ENCODE measurements around the gene TUB.

The TUB gene

DNA sequence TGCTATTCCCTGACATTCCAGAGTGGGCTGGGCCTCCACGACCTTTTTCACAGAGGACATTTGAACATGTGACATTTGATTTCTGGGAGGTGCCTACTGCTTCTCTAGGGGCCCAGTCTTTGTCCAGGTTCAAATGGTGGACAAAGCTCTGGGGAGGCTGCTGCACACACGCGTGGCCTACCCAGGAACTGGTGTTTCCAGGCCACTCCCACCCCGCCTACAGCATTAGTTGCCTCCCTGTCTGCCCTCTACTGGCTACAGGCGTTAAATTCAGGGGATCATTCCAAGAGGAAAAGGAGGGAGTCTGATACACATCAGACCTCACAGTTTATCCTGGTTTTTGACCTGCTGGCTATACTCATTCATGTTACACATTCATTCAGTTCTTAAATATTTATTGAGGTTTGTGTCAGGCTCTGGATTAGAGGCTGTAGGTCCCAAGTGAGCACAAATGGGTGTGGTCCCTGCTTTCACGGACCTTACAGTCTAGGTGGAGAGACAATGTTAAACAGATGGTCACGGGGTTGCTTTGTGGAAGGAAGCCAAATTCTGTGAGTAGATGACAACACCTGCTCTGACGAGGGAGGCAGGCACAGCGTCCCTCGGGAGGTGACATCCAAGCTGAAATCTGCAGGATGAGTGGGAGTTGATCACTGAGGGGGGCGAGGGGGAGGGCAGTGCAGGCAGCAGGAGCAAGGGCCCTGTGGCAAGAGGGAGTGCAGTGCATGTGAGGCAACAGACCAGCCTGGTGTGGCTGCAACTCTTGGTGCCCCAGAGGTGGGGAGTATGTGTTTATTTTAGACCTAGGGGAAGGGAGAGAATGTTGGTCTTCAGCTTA, 11.8 kb downstream of the TUB start:
- Histone ChIP-seq H3K27ac (ENCODE audit: low read length) (no peak overlapping the region), H3K27me3 (ENCODE audit: control insufficient read depth, insufficient read depth, low read length) (no peaks in the 10 kb centered on the region), H3K36me3 (ENCODE audit: control insufficient read depth, insufficient read depth, low read length) (peaks cover 8% of the 10 kb centered on the region; the same call in 1 of the 2 replicates), H3K4me1 (ENCODE audit: control insufficient read depth, insufficient read depth, low read length) (no peaks in the 10 kb centered on the region), H3K9me3 (ENCODE audit: control insufficient read depth, insufficient read depth, low read length) (no peaks in the 10 kb centered on the region), H3K4me3 (ENCODE audit: low read length) (no peak overlapping the region)
- DNase-seq (ENCODE audit: low read depth, low spot score), result no peak
- no CpG with 5 or more reads among the region's 11 CpGs for WGBS (ENCODE audit: insufficient coverage, insufficient read length)

DNA sequence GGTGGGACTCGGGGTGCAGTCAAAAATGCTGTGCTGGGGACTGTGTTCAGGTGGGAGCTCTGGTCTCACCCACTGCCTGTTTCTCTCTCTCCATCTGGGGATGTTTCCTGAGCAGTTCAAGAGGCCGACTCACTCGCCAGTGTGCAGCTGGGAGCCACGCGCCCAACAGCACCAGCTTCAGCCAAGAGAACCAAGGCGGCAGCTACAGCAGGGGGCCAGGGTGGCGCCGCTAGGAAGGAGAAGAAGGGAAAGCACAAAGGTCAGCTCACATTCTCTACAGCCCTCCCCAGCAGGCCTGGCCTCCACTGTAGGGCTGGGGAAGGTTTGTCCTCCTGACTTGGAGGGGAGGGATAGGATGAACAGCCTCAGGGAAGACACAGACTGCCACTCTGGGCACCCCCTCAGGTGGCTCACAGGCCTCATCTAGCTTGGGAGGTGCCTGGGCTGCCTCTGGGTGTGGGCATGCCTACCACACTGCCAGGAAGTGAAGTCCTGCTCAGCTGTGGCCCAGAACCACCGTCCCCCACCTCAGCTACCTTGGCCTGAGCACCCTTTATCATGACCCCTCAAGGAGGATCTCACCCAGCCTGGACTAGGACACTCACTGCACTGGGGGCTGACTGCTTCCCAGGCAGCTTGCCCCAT, 13.0 kb downstream of the TUB start:
- Histone ChIP-seq H3K9me3 (ENCODE audit: control insufficient read depth, insufficient read depth, low read length) (no peaks in the 10 kb centered on the region), H3K27me3 (ENCODE audit: control insufficient read depth, insufficient read depth, low read length) (no peaks in the 10 kb centered on the region), H3K4me3 (ENCODE audit: low read length) (no peak overlapping the region), H3K36me3 (ENCODE audit: control insufficient read depth, insufficient read depth, low read length) (peaks cover 8% of the 10 kb centered on the region; the same call in 1 of the 2 replicates), H3K27ac (ENCODE audit: low read length) (no peak overlapping the region), H3K4me1 (ENCODE audit: control insufficient read depth, insufficient read depth, low read length) (no peaks in the 10 kb centered on the region)
- WGBS (ENCODE audit: insufficient coverage, insufficient read length), result no CpG with 5 or more reads among the region's 9 CpGs
- no peak for DNase-seq (ENCODE audit: low read depth, low spot score)

DNA sequence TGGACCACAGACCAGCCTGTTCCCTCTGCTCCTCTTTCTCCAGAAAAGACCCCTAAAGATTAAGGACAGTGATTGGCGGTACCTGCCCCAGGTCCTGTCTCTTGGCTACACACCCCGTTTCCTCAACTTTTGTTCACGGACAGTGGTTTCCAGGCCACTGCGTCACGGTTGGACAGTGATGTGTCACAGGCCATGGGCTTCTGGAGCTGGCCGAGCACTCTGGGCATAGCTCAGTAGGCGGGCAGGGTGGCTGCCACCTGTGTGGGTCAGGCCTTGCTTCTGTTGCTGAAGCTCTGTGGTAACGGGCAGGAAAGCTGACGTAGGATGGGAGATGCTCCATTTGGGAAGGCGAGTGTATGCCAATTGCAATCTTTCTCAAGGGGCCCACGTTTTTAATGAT, 13.6 kb downstream of the TUB start:
- Histone ChIP-seq H3K4me1 (ENCODE audit: control insufficient read depth, insufficient read depth, low read length) (no peaks in the 10 kb centered on the region), H3K4me3 (ENCODE audit: low read length) (no peak overlapping the region), H3K36me3 (ENCODE audit: control insufficient read depth, insufficient read depth, low read length) (peaks cover 8% of the 10 kb centered on the region; the same call in 1 of the 2 replicates), H3K27ac (ENCODE audit: low read length) (no peak overlapping the region), H3K27me3 (ENCODE audit: control insufficient read depth, insufficient read depth, low read length) (no peaks in the 10 kb centered on the region), H3K9me3 (ENCODE audit: control insufficient read depth, insufficient read depth, low read length) (no peaks in the 10 kb centered on the region)
- DNase-seq (ENCODE audit: low read depth, low spot score), result no peak
- no CpG with 5 or more reads among the region's 11 CpGs for WGBS (ENCODE audit: insufficient coverage, insufficient read length)

DNA sequence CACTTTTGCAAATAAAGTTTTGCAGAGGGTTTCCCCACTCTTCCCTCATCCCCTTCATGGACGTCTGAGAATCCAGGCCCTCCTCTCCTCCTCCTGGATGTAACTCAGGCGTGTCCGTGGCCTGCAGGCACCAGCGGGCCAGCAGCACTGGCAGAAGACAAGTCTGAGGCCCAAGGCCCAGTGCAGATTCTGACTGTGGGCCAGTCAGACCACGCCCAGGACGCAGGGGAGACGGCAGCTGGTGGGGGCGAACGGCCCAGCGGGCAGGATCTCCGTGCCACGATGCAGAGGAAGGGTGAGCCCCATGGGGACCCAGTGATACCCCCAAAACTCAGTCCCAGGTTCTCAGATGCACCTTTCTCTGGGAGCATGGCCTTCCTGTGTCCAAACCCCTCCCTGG, 14.4 kb downstream of the TUB start:
- peaks cover 8% of the 10 kb centered on the region; the same call in 1 of the 2 replicates for H3K36me3 ChIP-seq (ENCODE audit: control insufficient read depth, insufficient read depth, low read length)
- no peaks in the 10 kb centered on the region for H3K27me3 ChIP-seq (ENCODE audit: control insufficient read depth, insufficient read depth, low read length)
- H3K4me1 ChIP-seq (ENCODE audit: control insufficient read depth, insufficient read depth, low read length), result no peaks in the 10 kb centered on the region
- no peak overlapping the region for H3K4me3 ChIP-seq (ENCODE audit: low read length)
- no peaks in the 10 kb centered on the region for H3K9me3 ChIP-seq (ENCODE audit: control insufficient read depth, insufficient read depth, low read length)
- no CpG with 5 or more reads among the region's 12 CpGs for WGBS (ENCODE audit: insufficient coverage, insufficient read length)
- no peak for DNase-seq (ENCODE audit: low read depth, low spot score)
- H3K27ac ChIP-seq (ENCODE audit: low read length), result no peak overlapping the region

DNA sequence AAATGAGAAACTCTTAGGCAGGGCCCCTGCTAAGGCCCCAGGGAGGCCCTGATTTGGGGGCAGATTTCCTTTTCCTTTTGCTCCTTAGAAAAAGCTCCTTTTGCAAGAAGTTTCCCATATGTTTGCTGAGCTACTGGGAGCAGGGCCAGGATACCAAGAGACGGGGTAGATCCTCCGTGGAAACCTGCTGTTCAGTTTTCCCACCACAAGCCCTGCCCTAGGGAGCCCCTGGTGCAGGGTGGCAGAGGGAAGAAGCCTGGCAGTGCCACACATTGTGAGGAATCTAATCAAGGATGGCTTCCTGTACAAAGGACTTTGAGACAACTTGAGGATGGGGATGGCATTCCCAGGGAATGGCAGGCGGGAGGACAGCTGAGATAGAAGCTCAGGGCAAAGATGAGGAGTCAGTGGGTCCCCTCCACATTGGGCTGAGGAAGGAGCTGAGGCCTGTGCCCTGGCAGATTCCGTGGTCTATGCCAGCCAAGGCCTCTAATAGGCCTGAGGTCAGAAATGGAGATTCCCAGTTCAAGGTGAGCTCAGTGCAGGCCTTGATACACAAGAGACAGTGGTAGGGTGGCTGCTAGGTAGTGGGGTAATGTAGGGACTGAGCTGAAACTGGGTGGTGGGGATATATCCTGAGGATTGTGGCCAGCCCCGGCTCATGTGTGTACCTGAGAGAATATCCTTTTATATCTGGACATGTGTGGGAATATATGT, 15.0 kb downstream of the TUB start:
- Histone ChIP-seq H3K27me3 (ENCODE audit: control insufficient read depth, insufficient read depth, low read length) (no peaks in the 10 kb centered on the region), H3K9me3 (ENCODE audit: control insufficient read depth, insufficient read depth, low read length) (no peaks in the 10 kb centered on the region), H3K27ac (ENCODE audit: low read length) (no peak overlapping the region), H3K36me3 (ENCODE audit: control insufficient read depth, insufficient read depth, low read length) (peaks cover 11% of the 10 kb centered on the region), H3K4me1 (ENCODE audit: control insufficient read depth, insufficient read depth, low read length) (no peaks in the 10 kb centered on the region), H3K4me3 (ENCODE audit: low read length) (no peak overlapping the region)
- no peak for DNase-seq (ENCODE audit: low read depth, low spot score)
- WGBS (ENCODE audit: insufficient coverage, insufficient read length), result no CpG with 5 or more reads among the region's 5 CpGs

DNA sequence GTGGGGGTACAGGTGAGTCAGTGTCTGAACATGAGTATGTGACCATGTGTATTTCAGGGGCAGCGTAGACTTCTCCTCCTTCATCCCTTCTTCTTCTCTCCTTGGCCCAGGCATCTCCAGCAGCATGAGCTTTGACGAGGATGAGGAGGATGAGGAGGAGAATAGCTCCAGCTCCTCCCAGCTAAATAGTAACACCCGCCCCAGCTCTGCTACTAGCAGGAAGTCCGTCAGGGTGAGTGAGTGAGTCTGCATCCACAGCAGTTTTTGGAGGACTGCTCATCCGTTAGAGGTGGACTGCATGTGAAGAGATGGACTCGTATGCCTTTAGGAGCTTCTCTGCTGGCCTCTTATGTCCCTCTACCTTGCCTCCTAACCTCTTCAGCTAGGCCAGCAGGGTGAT, 15.6 kb downstream of the TUB start:
- no peak overlapping the region for H3K27ac ChIP-seq (ENCODE audit: low read length)
- no peak for DNase-seq (ENCODE audit: low read depth, low spot score)
- no peaks in the 10 kb centered on the region for H3K27me3 ChIP-seq (ENCODE audit: control insufficient read depth, insufficient read depth, low read length)
- no CpG with 5 or more reads among the region's 6 CpGs for WGBS (ENCODE audit: insufficient coverage, insufficient read length)
- H3K4me3 ChIP-seq (ENCODE audit: low read length), result no peak overlapping the region
- no peaks in the 10 kb centered on the region for H3K9me3 ChIP-seq (ENCODE audit: control insufficient read depth, insufficient read depth, low read length)
- H3K36me3 ChIP-seq (ENCODE audit: control insufficient read depth, insufficient read depth, low read length), result peaks cover 11% of the 10 kb centered on the region
- H3K4me1 ChIP-seq (ENCODE audit: control insufficient read depth, insufficient read depth, low read length), result no peaks in the 10 kb centered on the region

DNA sequence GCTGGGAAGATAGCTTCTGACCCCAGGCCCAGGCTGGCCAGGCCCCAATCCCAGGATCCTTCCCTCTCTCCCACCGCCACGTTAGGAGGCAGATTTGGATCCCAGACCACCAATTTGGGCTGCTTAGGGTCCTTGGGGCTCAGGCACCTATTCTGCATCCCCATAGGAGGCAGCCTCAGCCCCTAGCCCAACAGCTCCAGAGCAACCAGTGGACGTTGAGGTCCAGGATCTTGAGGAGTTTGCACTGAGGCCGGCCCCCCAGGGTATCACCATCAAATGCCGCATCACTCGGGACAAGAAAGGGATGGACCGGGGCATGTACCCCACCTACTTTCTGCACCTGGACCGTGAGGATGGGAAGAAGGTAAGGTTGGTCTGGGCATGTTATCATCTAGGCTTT, 16.1 kb downstream of the TUB start:
- H3K36me3 ChIP-seq (ENCODE audit: control insufficient read depth, insufficient read depth, low read length), result peaks cover 11% of the 10 kb centered on the region
- no CpG with 5 or more reads among the region's 8 CpGs for WGBS (ENCODE audit: insufficient coverage, insufficient read length)
- H3K4me1 ChIP-seq (ENCODE audit: control insufficient read depth, insufficient read depth, low read length), result no peaks in the 10 kb centered on the region
- no peak overlapping the region for H3K27ac ChIP-seq (ENCODE audit: low read length)
- H3K4me3 ChIP-seq (ENCODE audit: low read length), result no peak overlapping the region
- no peaks in the 10 kb centered on the region for H3K27me3 ChIP-seq (ENCODE audit: control insufficient read depth, insufficient read depth, low read length)
- DNase-seq (ENCODE audit: low read depth, low spot score), result no peak
- H3K9me3 ChIP-seq (ENCODE audit: control insufficient read depth, insufficient read depth, low read length), result no peaks in the 10 kb centered on the region

DNA sequence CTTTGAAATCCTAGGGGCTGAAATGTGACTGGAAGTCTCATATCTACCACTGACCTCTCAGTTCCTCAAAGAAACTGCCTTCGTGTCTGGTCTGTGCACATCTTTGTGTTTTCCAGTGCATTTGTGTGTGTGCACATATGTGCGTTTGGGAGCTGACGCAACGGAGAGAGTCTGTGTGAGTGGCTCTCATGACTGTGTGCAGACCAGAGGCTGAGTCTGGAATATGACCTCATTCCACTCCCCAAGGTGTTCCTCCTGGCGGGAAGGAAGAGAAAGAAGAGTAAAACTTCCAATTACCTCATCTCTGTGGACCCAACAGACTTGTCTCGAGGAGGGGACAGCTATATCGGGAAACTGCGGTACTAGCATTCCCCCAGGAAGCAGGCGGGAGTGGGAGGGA, 16.5 kb downstream of the TUB start:
- no peak for DNase-seq (ENCODE audit: low read depth, low spot score)
- H3K4me3 ChIP-seq (ENCODE audit: low read length), result no peak overlapping the region
- no peaks in the 10 kb centered on the region for H3K27me3 ChIP-seq (ENCODE audit: control insufficient read depth, insufficient read depth, low read length)
- H3K27ac ChIP-seq (ENCODE audit: low read length), result no peak overlapping the region
- H3K36me3 ChIP-seq (ENCODE audit: control insufficient read depth, insufficient read depth, low read length), result peaks cover 11% of the 10 kb centered on the region
- no CpG with 5 or more reads among the region's 9 CpGs for WGBS (ENCODE audit: insufficient coverage, insufficient read length)
- no peaks in the 10 kb centered on the region for H3K9me3 ChIP-seq (ENCODE audit: control insufficient read depth, insufficient read depth, low read length)
- no peaks in the 10 kb centered on the region for H3K4me1 ChIP-seq (ENCODE audit: control insufficient read depth, insufficient read depth, low read length)

DNA sequence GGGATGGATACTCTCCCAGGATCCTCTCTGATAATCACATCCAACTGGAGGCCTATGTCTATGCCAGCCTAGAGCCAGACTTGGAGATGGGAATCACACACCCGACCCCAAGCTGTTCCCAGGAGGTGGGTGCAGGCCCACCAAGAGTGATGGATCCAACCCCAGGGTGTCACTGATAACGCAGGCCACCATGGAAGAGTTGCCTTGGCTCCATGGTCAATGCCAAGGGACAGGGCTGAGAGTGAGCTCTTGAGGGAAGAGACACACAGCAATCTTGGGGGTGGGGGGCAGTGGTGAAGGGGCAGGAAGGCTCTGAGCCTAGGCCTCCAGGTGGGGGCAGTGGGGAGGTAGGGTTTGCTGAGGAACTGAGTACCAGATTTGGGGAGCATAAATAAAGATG, 16.9 kb downstream of the TUB start:
- no CpG with 5 or more reads among the region's 2 CpGs for WGBS (ENCODE audit: insufficient coverage, insufficient read length)

DNA sequence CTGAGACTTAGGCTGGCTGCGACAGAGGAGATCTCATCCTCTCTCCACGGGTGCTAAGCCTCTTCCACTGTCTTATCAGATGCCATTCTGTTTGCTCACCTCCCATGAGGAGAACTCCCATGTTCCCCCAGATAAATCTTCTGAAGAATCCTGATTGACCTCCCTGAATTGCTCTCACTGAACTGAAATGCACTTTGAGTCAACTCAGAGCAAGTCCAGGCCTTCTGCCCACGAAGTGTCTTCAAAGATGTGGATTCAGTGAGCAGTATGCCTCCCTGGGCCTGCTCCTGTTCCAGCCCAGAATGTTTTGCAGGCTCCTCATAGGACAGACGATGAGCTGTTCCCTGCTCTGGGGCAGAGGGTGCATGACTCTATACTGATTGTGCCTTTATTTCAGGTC, 17.4 kb downstream of the TUB start:
- WGBS (ENCODE audit: insufficient coverage, insufficient read length), result no CpG with 5 or more reads among the region's 4 CpGs
- H3K36me3 ChIP-seq (ENCODE audit: control insufficient read depth, insufficient read depth, low read length), result peaks cover 11% of the 10 kb centered on the region

More for the DNA sequence above, 16.9 kb downstream of the TUB start:
- no peaks in the 10 kb centered on the region for H3K4me1 ChIP-seq (ENCODE audit: control insufficient read depth, insufficient read depth, low read length)
- DNase-seq (ENCODE audit: low read depth, low spot score), result no peak
- H3K4me3 ChIP-seq (ENCODE audit: low read length), result no peak overlapping the region
- peaks cover 11% of the 10 kb centered on the region for H3K36me3 ChIP-seq (ENCODE audit: control insufficient read depth, insufficient read depth, low read length)
- no peak overlapping the region for H3K27ac ChIP-seq (ENCODE audit: low read length)
- no peaks in the 10 kb centered on the region for H3K27me3 ChIP-seq (ENCODE audit: control insufficient read depth, insufficient read depth, low read length)
- no peaks in the 10 kb centered on the region for H3K9me3 ChIP-seq (ENCODE audit: control insufficient read depth, insufficient read depth, low read length)

More for the DNA sequence above, 17.4 kb downstream of the TUB start:
- DNase-seq (ENCODE audit: low read depth, low spot score), result no peak
- Histone ChIP-seq H3K4me1 (ENCODE audit: control insufficient read depth, insufficient read depth, low read length) (no peaks in the 10 kb centered on the region), H3K27ac (ENCODE audit: low read length) (no peak overlapping the region), H3K9me3 (ENCODE audit: control insufficient read depth, insufficient read depth, low read length) (no peaks in the 10 kb centered on the region), H3K4me3 (ENCODE audit: low read length) (no peak overlapping the region), H3K27me3 (ENCODE audit: control insufficient read depth, insufficient read depth, low read length) (no peaks in the 10 kb centered on the region)
